H1 (cell line): ENCODE measurements around the gene HOXD10. TPM values are rescaled to one million over a fixed set of nuclear protein-coding genes. Genes with fewer than 3 reads are reported as not detected.

Experiments
- CTCF ChIA-PET: fragments of 300-600 bp; sonication (Branson Sonifier 250); formaldehyde crosslinking; loops from one replicate; lab custom pipeline; 2021; ENCODE audit not compliant: partially characterized antibody; lab: Charles Lee
- POLR2A ChIA-PET: fragments of 300-600 bp; sonication (Branson Sonifier 250); formaldehyde crosslinking; loops from one replicate; lab custom pipeline; 2021; ENCODE audit warnings: inconsistent platforms; ENCODE audit not compliant: partially characterized antibody; lab: Charles Lee
- DNase-seq, 2 experiments: peaks; one replicate each; pipeline versions ENCODE4 v3.0.0 to v3.0.0-alpha.2; 2010 to 2022; ENCODE audit warnings: low spot score in 2 of 2, low read depth in 1 of 2, mixed read lengths in 1 of 2
- FAIRE-seq: peaks from 2 replicates; lab custom pipeline; 2011; peaks lifted over from hg19 to GRCh38; lab: Jason Lieb, UNC
- H2AFZ ChIP-seq: 2 replicates; pipeline ENCODE4 v1.8.1; 2012; ENCODE audit warnings: low read length, inconsistent platforms
- H2AK5ac ChIP-seq: 2 replicates; pipeline ENCODE4 v1.6.1; 2013; ENCODE audit warnings: low read depth, low read length
- H2BK120ac ChIP-seq: replicated peaks from 2 replicates; pipeline ENCODE3; 2013; ENCODE audit warnings: low read depth, low read length, inconsistent platforms
- H2BK12ac ChIP-seq: 2 replicates; pipeline ENCODE4 v1.6.1; 2013; ENCODE audit warnings: low read depth, low read length
- H2BK15ac ChIP-seq: 2 replicates; pipeline ENCODE4 v1.6.1; 2013; ENCODE audit warnings: low read length
- H2BK20ac ChIP-seq: 2 replicates; pipeline ENCODE4 v1.6.1; 2013; ENCODE audit warnings: low read length
- H2BK5ac ChIP-seq: 2 replicates; pipeline ENCODE4 v1.6.1; 2013; ENCODE audit warnings: low read depth, low read length
- H3K14ac ChIP-seq: 2 replicates; pipeline ENCODE4 v1.6.1; 2013; ENCODE audit warnings: inconsistent platforms; ENCODE audit not compliant: insufficient read length
- H3K18ac ChIP-seq: 2 replicates; pipeline ENCODE4 v1.6.1; 2013; ENCODE audit warnings: low read length; ENCODE audit errors: extremely low read depth
- H3K23ac ChIP-seq: 2 replicates; pipeline ENCODE4 v1.6.1; 2013; ENCODE audit warnings: inconsistent platforms; ENCODE audit not compliant: insufficient read length
- H3K23me2 ChIP-seq: 2 replicates; pipeline ENCODE4 v1.6.1; 2013; ENCODE audit warnings: low read depth, low read length
- H3K27ac ChIP-seq: 2 replicates; pipeline ENCODE4 v1.6.1; 2011; ENCODE audit warnings: low read depth, low read length, inconsistent platforms
- H3K27me3 ChIP-seq, 4 experiments: replicated peaks in 1 of 4; 1 replicate in 1 of 4; 2 replicates in 3 of 4; pipeline versions ENCODE4 v1.6.1 to v1.8.1; 2011 to 2013; ENCODE audit warnings: low read length in 3 of 4, mild to moderate bottlenecking in 3 of 4, inconsistent platforms in 2 of 4, mixed read lengths in 2 of 4, moderate library complexity in 1 of 4; ENCODE audit not compliant: control insufficient read depth in 3 of 4, insufficient read depth in 3 of 4; ENCODE audit errors: extremely low read depth in 1 of 4
- H3K36me3 ChIP-seq, 4 experiments: 2 replicates each; pipeline versions ENCODE4 v1.6.1 to v1.8.1; 2011 to 2013; ENCODE audit warnings: mild to moderate bottlenecking in 4 of 4, low read length in 3 of 4, moderate library complexity in 2 of 4, control low read depth in 1 of 4, inconsistent platforms in 1 of 4; ENCODE audit not compliant: insufficient read depth in 4 of 4, control insufficient read depth in 2 of 4
- H3K4ac ChIP-seq: replicated peaks from 2 replicates; pipeline ENCODE3; 2013; ENCODE audit warnings: low read length, low read depth, mixed read lengths, inconsistent platforms; ENCODE audit not compliant: insufficient read length
- H3K4me1 ChIP-seq, 4 experiments: replicated peaks in 1 of 4; 1 replicate in 1 of 4; 2 replicates in 3 of 4; pipeline versions ENCODE4 v1.6.1 to v1.8.1; 2011 to 2013; ENCODE audit warnings: low read length in 3 of 4, inconsistent platforms in 2 of 4, mixed read lengths in 1 of 4; ENCODE audit not compliant: insufficient read depth in 4 of 4, control insufficient read depth in 3 of 4
- H3K4me2 ChIP-seq, 2 experiments: 2 replicates each; pipeline versions ENCODE4 v1.6.1 to v1.8.1; 2011 to 2013; ENCODE audit warnings: low read depth in 2 of 2, low read length in 2 of 2, control low read depth in 1 of 2, inconsistent platforms in 1 of 2, mild to moderate bottlenecking in 1 of 2; ENCODE audit not compliant: insufficient read depth in 1 of 2
- H3K4me3 ChIP-seq, 4 experiments: fragments of 200-600, 300-600 bp in 1 of 4; sonication (generic), shearing (Covaris generic), sonication (Bioruptor Twin) in 1 of 4; 2 replicates each; pipeline versions ENCODE4 v1.5.1 to v1.8.1; 2011 to 2016; ENCODE audit warnings: low read length in 4 of 4, low read depth in 3 of 4, control low read depth in 2 of 4, inconsistent platforms in 2 of 4, mild to moderate bottlenecking in 2 of 4, mixed read lengths in 1 of 4, moderate library complexity in 1 of 4; ENCODE audit not compliant: insufficient read depth in 2 of 4; ENCODE audit errors: extremely low read depth in 1 of 4
- H3K56ac ChIP-seq: replicated peaks from 2 replicates; pipeline ENCODE3; 2013; ENCODE audit warnings: low read depth, mild to moderate bottlenecking, mixed read lengths, low read length, inconsistent platforms; ENCODE audit not compliant: insufficient read length
- H3K79me1 ChIP-seq: 2 replicates; pipeline ENCODE4 v1.6.1; 2013; ENCODE audit warnings: low read depth, low read length, control low read depth
- H3K79me2 ChIP-seq, 2 experiments: 2 replicates each; pipeline versions ENCODE4 v1.6.1 to v1.8.1; 2012 to 2013; ENCODE audit warnings: low read length in 2 of 2, mild to moderate bottlenecking in 2 of 2, inconsistent platforms in 1 of 2; ENCODE audit not compliant: insufficient read depth in 2 of 2, control insufficient read depth in 1 of 2
- H3K9ac ChIP-seq, 4 experiments: replicated peaks in 1 of 4; 1 replicate in 1 of 4; 2 replicates in 3 of 4; pipeline versions ENCODE4 v1.6.1 to v1.8.1; 2011 to 2013; ENCODE audit warnings: low read depth in 3 of 4, low read length in 3 of 4, control low read depth in 2 of 4, mild to moderate bottlenecking in 2 of 4, moderate library complexity in 2 of 4, inconsistent platforms in 1 of 4; ENCODE audit errors: extremely low read depth in 1 of 4
- H3K9me3 ChIP-seq, 2 experiments: 2 replicates each; pipeline versions ENCODE4 v1.6.1 to v1.8.1; 2012 to 2013; ENCODE audit warnings: mild to moderate bottlenecking in 2 of 2, moderate library complexity in 2 of 2, control low read depth in 1 of 2, inconsistent platforms in 1 of 2, low read depth in 1 of 2, low read length in 1 of 2, mixed read lengths in 1 of 2; ENCODE audit not compliant: insufficient read depth in 2 of 2
- H4K20me1 ChIP-seq, 2 experiments: replicated peaks in 1 of 2; 2 replicates each; pipeline versions ENCODE3 to v1.8.1; 2011 to 2013; ENCODE audit warnings: inconsistent platforms in 2 of 2, low read length in 2 of 2, mild to moderate bottlenecking in 1 of 2; ENCODE audit not compliant: insufficient read depth in 2 of 2, control insufficient read depth in 1 of 2
- H4K5ac ChIP-seq: 2 replicates; pipeline ENCODE4 v1.6.1; 2013; ENCODE audit warnings: low read length, low read depth, mixed read lengths, inconsistent platforms; ENCODE audit not compliant: insufficient read length
- H4K8ac ChIP-seq: 2 replicates; pipeline ENCODE4 v1.8.0; 2013; ENCODE audit warnings: mild to moderate bottlenecking, moderate library complexity, low read length, inconsistent platforms; ENCODE audit not compliant: insufficient read depth; ENCODE audit errors: extremely low read depth
- H4K91ac ChIP-seq: replicated peaks from 2 replicates; pipeline ENCODE3; 2013; ENCODE audit warnings: low read length, mixed read lengths, inconsistent platforms; ENCODE audit not compliant: insufficient read length
- CBX8 ChIP-seq: fragments of 300-800, 300-1000 bp; sonication (generic); IDR thresholded peaks from 2 replicates; pipeline ENCODE4 v1.7.1; 2016; ENCODE audit warnings: low read depth, low read length, borderline replicate concordance
- RXRA ChIP-seq: IDR thresholded peaks from 2 replicates; pipeline ENCODE4 v1.6.1; 2011; ENCODE audit warnings: low read depth, mild to moderate bottlenecking, low read length, moderate library complexity; ENCODE audit not compliant: insufficient read depth
- WGBS, 2 experiments: shearing (Covaris generic) in 1 of 2; methylation state at CpG; one replicate each; pipeline versions ENCODE4 v1.1.6 to v1.1.7; 2013 to 2015; ENCODE audit warnings: low lambda C conversion rate in 2 of 2, mixed read lengths in 2 of 2, inconsistent platforms in 1 of 2, low coverage in 1 of 2, missing lambda C conversion rate in 1 of 2; ENCODE audit not compliant: insufficient replicate concordance in 2 of 2, insufficient coverage in 1 of 2, insufficient read length in 1 of 2; ENCODE audit errors: extremely low coverage in 1 of 2, missing lambda C conversion rate in 1 of 2; 5-methylcytosine and 5-hydroxymethylcytosine counted together
- polyA plus RNA-seq, 7 experiments: library from polyadenylated mRNA; depleted of rRNA in 3 of 7; stranded (reverse) in 5 of 7; unstranded in 2 of 7; fragments of >200 nt in 5 of 7; fragments of 200-250 nt in 2 of 7; gene quantifications; 1 replicate in 5 of 7; 2 replicates in 1 of 7; 4 replicates in 1 of 7; pipeline versions ENCODE4 v1.2.1 to v1.2.3, GENCODE V29; 2011 to 2013; ENCODE audit warnings: missing spikeins in 2 of 7, mixed read lengths in 2 of 7
- total RNA-seq: library from RNA; stranded (reverse); fragmentation: NEBNext Ultra II Directional; extraction: Animal tissue kit (Norgen Biotek cat#: 25700); gene quantifications from 2 replicates; pipeline ENCODE4 v1.2.1, GENCODE V29; 2021

Gene HOXD10
- total and polyA plus RNA-seq, 2 of the 8 experiments (the other 6 are each of a cell fraction or from before 2014, with no cell fraction given) = not detected

- H2BK5ac ChIP-seq = no peak overlapping the region
- no peak overlapping the region for H2AK5ac ChIP-seq
- no peak overlapping the region for H3K4ac ChIP-seq
- H2BK12ac ChIP-seq = peak overlapping the region; percentile 75; the same call in 1 of the 2 replicates
- POLR2A ChIA-PET = no interaction called here
- H4K5ac ChIP-seq = no peak overlapping the region
- H3K27ac ChIP-seq = no peak overlapping the region
- no peaks in the 10 kb centered on the region for H3K23me2 ChIP-seq
- no peak overlapping the region for H3K18ac ChIP-seq
- H3K23ac ChIP-seq = no peak overlapping the region
- peaks cover 0 to 10% (median 2%) of the 10 kb centered on the region in 4 experiments; a peak in 5 of 7 replicates for H3K4me1 ChIP-seq
- CTCF ChIA-PET = interaction anchor here (0.6 to 5.4 kb wide), 16 partner anchors 9 to 1116 kb away, joined by 3 to 42 read pairs (median 4); partner anchors contain the start of genes EVX2 and HOXD9
- H3K9me3 ChIP-seq = peaks cover 0 to 10% of the 10 kb centered on the region in 2 experiments; a peak in 2 of 4 replicates
- H3K27me3 ChIP-seq = peaks cover 96 to 99% (median 98%) of the 10 kb centered on the region in 4 experiments
- H3K4me2 ChIP-seq = no peak overlapping the region
- no peak overlapping the region for H2BK15ac ChIP-seq
- H3K14ac ChIP-seq = no peak overlapping the region
- no peak overlapping the region for H2AFZ ChIP-seq
- TF ChIP-seq RXRA = no peak
- TF ChIP-seq CBX8 = peak; percentile 63; the same call in 1 of the 2 replicates
- 15% methylated on average over 28 of the region's 29 CpGs; no CpG with 5 or more reads in 1 of the 2 experiments for WGBS, 2 experiments
- H3K36me3 ChIP-seq = peaks cover 0 to 11% (median 0%) of the 10 kb centered on the region in 4 experiments; a peak in 1 of 8 replicates
- H2BK120ac ChIP-seq = no peak overlapping the region
- no peak for DNase-seq
- H3K79me2 ChIP-seq = no peaks in the 10 kb centered on the region
- no peak overlapping the region for H4K91ac ChIP-seq
- H3K56ac ChIP-seq = no peak overlapping the region
- H3K4me3 ChIP-seq = no peak overlapping the region
- peaks cover 19 to 31% of the 10 kb centered on the region in 2 experiments for H4K20me1 ChIP-seq
- no peak overlapping the region for H2BK20ac ChIP-seq
- FAIRE-seq = no peak
- no peak overlapping the region for H4K8ac ChIP-seq
- no peaks in the 10 kb centered on the region for H3K79me1 ChIP-seq
- no peak overlapping the region for H3K9ac ChIP-seq
Observed at GRCh38 chr2:176111846-176112374, 4.7 kb upstream of the HOXD10 start.
